Mesenchymal stem cell (in vitro differentiated cells and primary cell): ENCODE data around the gene MYMX.
"Not testable (repeated sequence)": the region's sequence is repeated elsewhere in the genome, so short reads cannot be mapped to it uniquely, and the experiment has no call there.

Experiments used
- DNase-seq: peaks from one replicate; pipeline ENCODE4 v3.0.0-alpha.2; 2013
- H2AFZ ChIP-seq: one replicate; pipeline ENCODE4 v1.6.1; 2013; ENCODE audit warnings: low read depth, mild to moderate bottlenecking, control low read depth, inconsistent platforms, low read length, moderate library complexity
- H2AK5ac ChIP-seq: 2 replicates; pipeline ENCODE4 v1.6.1; 2013; ENCODE audit warnings: low read length, moderate library complexity, mild to moderate bottlenecking, inconsistent platforms; ENCODE audit not compliant: severe bottlenecking
- H2BK120ac ChIP-seq: one replicate; pipeline ENCODE4 v1.6.1; 2013; ENCODE audit warnings: low read depth, mild to moderate bottlenecking, inconsistent platforms, low read length, moderate library complexity
- H2BK12ac ChIP-seq, 2 experiments: one replicate each; pipeline ENCODE4 v1.6.1; 2013; ENCODE audit warnings: inconsistent platforms in 2 of 2, low read length in 2 of 2, mild to moderate bottlenecking in 2 of 2, moderate library complexity in 2 of 2, control low read depth in 1 of 2
- H2BK15ac ChIP-seq: one replicate; pipeline ENCODE4 v1.6.1; 2013; ENCODE audit warnings: mild to moderate bottlenecking, low read depth, inconsistent platforms; ENCODE audit not compliant: poor library complexity, severe bottlenecking
- H2BK5ac ChIP-seq: 2 replicates; pipeline ENCODE4 v1.6.1; 2013; ENCODE audit warnings: low read depth, mild to moderate bottlenecking, low read length, control low read depth, inconsistent platforms; ENCODE audit not compliant: poor library complexity, severe bottlenecking
- H3K14ac ChIP-seq, 2 experiments: one replicate each; pipeline ENCODE4 v1.6.1; 2013; ENCODE audit warnings: inconsistent platforms in 2 of 2, low read length in 2 of 2, control low read depth in 1 of 2, mild to moderate bottlenecking in 1 of 2, moderate library complexity in 1 of 2
- H3K18ac ChIP-seq, 2 experiments: one replicate each; pipeline ENCODE4 v1.6.1; 2013; ENCODE audit warnings: inconsistent platforms in 2 of 2, low read length in 2 of 2, control low read depth in 1 of 2, low read depth in 1 of 2, mild to moderate bottlenecking in 1 of 2
- H3K23ac ChIP-seq, 2 experiments: one replicate each; pipeline ENCODE4 v1.6.1; 2013; ENCODE audit warnings: inconsistent platforms in 2 of 2, low read length in 2 of 2, mild to moderate bottlenecking in 2 of 2, moderate library complexity in 2 of 2, control low read depth in 1 of 2
- H3K27ac ChIP-seq: 2 replicates; pipeline ENCODE4 v1.5.1; 2013; ENCODE audit warnings: mild to moderate bottlenecking, moderate library complexity, low read length, control low read depth, inconsistent platforms; ENCODE audit not compliant: poor library complexity, severe bottlenecking
- H3K27me3 ChIP-seq, 2 experiments: 2 replicates each; pipeline versions ENCODE4 v1.6.1 to v1.7.0; 2013; ENCODE audit warnings: low read length in 2 of 2, mild to moderate bottlenecking in 2 of 2, moderate library complexity in 2 of 2, control low read depth in 1 of 2, inconsistent platforms in 1 of 2; ENCODE audit not compliant: control insufficient read depth in 1 of 2, insufficient read depth in 1 of 2
- H3K36me3 ChIP-seq, 2 experiments: 2 replicates each; pipeline versions ENCODE4 v1.6.1 to v1.7.0; 2013; ENCODE audit warnings: low read length in 2 of 2, control low read depth in 1 of 2, inconsistent platforms in 1 of 2, low read depth in 1 of 2, mild to moderate bottlenecking in 1 of 2; ENCODE audit not compliant: insufficient read depth in 2 of 2, control insufficient read depth in 1 of 2
- H3K4ac ChIP-seq, 2 experiments: one replicate each; pipeline ENCODE4 v1.6.1; 2013; ENCODE audit warnings: inconsistent platforms in 2 of 2, low read length in 2 of 2, mild to moderate bottlenecking in 2 of 2, moderate library complexity in 2 of 2, control low read depth in 1 of 2, low read depth in 1 of 2
- H3K4me1 ChIP-seq: 2 replicates; pipeline ENCODE4 v1.6.1; 2013; ENCODE audit warnings: low read depth, low read length, control low read depth; ENCODE audit not compliant: control insufficient read depth, insufficient read depth
- H3K4me2 ChIP-seq: 2 replicates; pipeline ENCODE4 v1.6.1; 2013; ENCODE audit warnings: low read length, mild to moderate bottlenecking, inconsistent platforms; ENCODE audit not compliant: poor library complexity, severe bottlenecking
- H3K4me3 ChIP-seq, 2 experiments: 2 replicates each; pipeline versions ENCODE4 v1.5.1 to v1.7.0; 2013; ENCODE audit warnings: low read length in 2 of 2, mild to moderate bottlenecking in 2 of 2, control low read depth in 1 of 2, low read depth in 1 of 2; ENCODE audit not compliant: insufficient read depth in 1 of 2
- H3K79me1 ChIP-seq: replicated peaks from 2 replicates; pipeline ENCODE4 v1.6.1; 2013; ENCODE audit warnings: mild to moderate bottlenecking, control low read depth, low read length, inconsistent platforms; ENCODE audit not compliant: poor library complexity, severe bottlenecking
- H3K9ac ChIP-seq: 2 replicates; pipeline ENCODE4 v1.7.0; 2013; ENCODE audit warnings: mild to moderate bottlenecking, low read length, moderate library complexity
- H3K9me3 ChIP-seq: 2 replicates; pipeline ENCODE4 v1.7.0; 2013; ENCODE audit warnings: mild to moderate bottlenecking, low read length; ENCODE audit not compliant: control insufficient read depth
- H4K8ac ChIP-seq: one replicate; pipeline ENCODE4 v1.6.1; 2013; ENCODE audit warnings: inconsistent platforms, mild to moderate bottlenecking, low read length, moderate library complexity
- H4K91ac ChIP-seq: one replicate; pipeline ENCODE4 v1.6.1; 2013; ENCODE audit warnings: mild to moderate bottlenecking, low read length, inconsistent platforms
- WGBS: methylation state at CpG from one replicate; pipeline ENCODE4 v1.1.7; 2013; ENCODE audit warnings: mixed read lengths; 5-methylcytosine and 5-hydroxymethylcytosine counted together

The MYMX gene

DNA sequence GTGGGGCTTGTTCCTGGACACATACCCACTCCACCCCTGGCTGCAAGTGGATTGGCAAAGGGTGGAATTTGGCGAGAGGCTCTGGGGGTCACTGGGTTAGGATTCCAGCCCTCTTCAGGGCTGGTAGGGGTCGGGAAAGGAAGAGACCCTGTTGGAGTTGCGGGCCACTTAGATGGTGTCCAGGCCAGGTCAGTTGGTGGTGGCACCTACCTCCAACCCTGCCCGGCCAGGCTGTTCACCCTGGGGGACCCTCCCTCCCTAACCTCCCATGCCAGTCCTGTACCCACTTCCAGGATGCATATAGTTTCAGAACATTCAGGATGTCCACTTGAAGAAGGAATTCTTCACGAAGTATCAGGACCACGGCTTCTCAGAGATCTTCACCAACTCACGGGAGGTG is 37.1 kb upstream of the MYMX start:
- Histone ChIP-seq H2AK5ac (no peak overlapping the region), H3K4ac (no peak overlapping the region), H2BK120ac (no peak overlapping the region), H3K4me1 (peaks cover 8% of the 10 kb centered on the region), H3K18ac (no peak overlapping the region), H3K9me3 (no peaks in the 10 kb centered on the region), H2AFZ (no peak overlapping the region), H3K14ac (no peak overlapping the region), H4K8ac (no peak overlapping the region), H2BK12ac (no peak overlapping the region), H3K27ac (no peak overlapping the region), H3K4me2 (no peak overlapping the region), H3K79me1 (no peaks in the 10 kb centered on the region), H4K91ac (no peak overlapping the region), H3K9ac (no peak overlapping the region), H3K23ac (no peak overlapping the region), H2BK5ac (no peak overlapping the region), H3K4me3 (no peak overlapping the region), H3K27me3 (peaks cover 7 to 17% of the 10 kb centered on the region in 2 experiments), H3K36me3 (no peaks in the 10 kb centered on the region), H2BK15ac (no peak overlapping the region)
- no peak for DNase-seq
- 95% methylated on average over 7 of the region's 7 CpGs for WGBS

DNA sequence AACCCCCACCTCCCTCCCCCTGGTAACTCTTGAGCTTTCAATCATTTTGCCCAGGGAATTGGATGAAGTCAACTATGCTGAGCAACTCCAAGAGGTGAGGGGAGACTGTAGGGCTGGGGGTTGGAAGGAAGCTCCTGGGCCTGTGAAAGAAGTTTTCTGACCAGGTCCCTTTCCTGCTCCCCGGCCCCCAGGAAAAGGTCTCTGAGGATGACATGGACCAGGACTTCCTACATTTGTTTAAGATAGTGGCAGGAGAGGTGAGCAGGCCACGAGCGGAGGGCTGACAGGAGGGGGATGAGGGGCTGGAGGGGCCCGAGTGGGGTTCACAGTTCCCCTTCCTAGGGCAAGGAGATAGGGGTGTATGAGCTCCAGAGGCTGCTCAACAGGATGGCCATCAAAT is 36.3 kb upstream of the MYMX start:
- peaks cover 8% of the 10 kb centered on the region for H3K4me1 ChIP-seq

GRCh38 chr6:44180886-44181285 is 35.8 kb upstream of the MYMX start:
- peaks cover 8% of the 10 kb centered on the region for H3K4me1 ChIP-seq
- no peak overlapping the region for H3K27ac ChIP-seq
- H3K18ac ChIP-seq: no peak overlapping the region
- H3K27me3 ChIP-seq: peaks cover 8 to 18% of the 10 kb centered on the region in 2 experiments
- H3K4me2 ChIP-seq: no peak overlapping the region
- H2BK15ac ChIP-seq: no peak overlapping the region
- no peak overlapping the region for H2BK120ac ChIP-seq
- H3K14ac ChIP-seq: no peak overlapping the region
- H4K91ac ChIP-seq: no peak overlapping the region
- no peak overlapping the region for H3K4ac ChIP-seq
- DNase-seq: no peak
- H4K8ac ChIP-seq: no peak overlapping the region
- 99% methylated on average over 4 of the region's 4 CpGs for WGBS
- no peak overlapping the region for H3K23ac ChIP-seq
- H3K9ac ChIP-seq: no peak overlapping the region
- H2AFZ ChIP-seq: no peak overlapping the region
- H3K79me1 ChIP-seq: no peaks in the 10 kb centered on the region
- H3K9me3 ChIP-seq: no peaks in the 10 kb centered on the region
- H3K36me3 ChIP-seq: no peaks in the 10 kb centered on the region
- H2BK12ac ChIP-seq: no peak overlapping the region
- no peak overlapping the region for H2BK5ac ChIP-seq
- no peak overlapping the region for H2AK5ac ChIP-seq
- no peak overlapping the region for H3K4me3 ChIP-seq

More for the DNA sequence above, 36.3 kb upstream of the MYMX start:
- no peaks in the 10 kb centered on the region for H3K9me3 ChIP-seq
- DNase-seq: no peak
- no peak overlapping the region for H3K23ac ChIP-seq
- no peak overlapping the region for H4K8ac ChIP-seq
- H3K4ac ChIP-seq: no peak overlapping the region
- peaks cover 7 to 17% of the 10 kb centered on the region in 2 experiments for H3K27me3 ChIP-seq
- no peak overlapping the region for H2AK5ac ChIP-seq
- no peaks in the 10 kb centered on the region for H3K36me3 ChIP-seq
- H3K18ac ChIP-seq: no peak overlapping the region
- 69% methylated on average over 3 of the region's 4 CpGs for WGBS
- no peaks in the 10 kb centered on the region for H3K79me1 ChIP-seq
- H4K91ac ChIP-seq: no peak overlapping the region
- no peak overlapping the region for H2AFZ ChIP-seq
- no peak overlapping the region for H3K4me2 ChIP-seq
- no peak overlapping the region for H2BK5ac ChIP-seq
- no peak overlapping the region for H2BK120ac ChIP-seq
- no peak overlapping the region for H2BK15ac ChIP-seq
- no peak overlapping the region for H3K27ac ChIP-seq
- no peak overlapping the region for H3K9ac ChIP-seq
- no peak overlapping the region for H2BK12ac ChIP-seq
- no peak overlapping the region for H3K4me3 ChIP-seq
- no peak overlapping the region for H3K14ac ChIP-seq

DNA sequence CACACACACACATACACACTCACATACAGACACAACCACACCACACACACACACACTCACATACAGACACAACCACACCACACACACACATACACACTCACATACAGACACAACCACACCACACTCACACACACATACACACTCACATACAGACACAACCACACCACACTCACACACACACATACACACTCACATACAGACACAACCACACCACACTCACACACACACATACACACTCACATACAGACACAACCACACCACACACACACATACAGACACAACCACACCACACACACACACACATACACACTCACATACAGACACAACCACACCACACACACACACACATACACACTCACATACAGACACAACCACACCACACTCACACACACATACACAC is 34.9 kb upstream of the MYMX start:
- not testable (repeated sequence) for H3K14ac ChIP-seq, H3K18ac ChIP-seq, H3K4ac ChIP-seq, H3K27ac ChIP-seq, H3K4me2 ChIP-seq, H3K4me1 ChIP-seq, H2AK5ac ChIP-seq, H3K23ac ChIP-seq, H3K9me3 ChIP-seq, H2BK15ac ChIP-seq, H3K36me3 ChIP-seq, DNase-seq, H2BK120ac ChIP-seq, H4K91ac ChIP-seq, H3K79me1 ChIP-seq, H2BK12ac ChIP-seq, H3K4me3 ChIP-seq, H3K9ac ChIP-seq, H2AFZ ChIP-seq, H2BK5ac ChIP-seq, H4K8ac ChIP-seq
- H3K27me3 ChIP-seq: peaks cover 15 to 26% of the 10 kb centered on the region in 2 experiments
